HG02571 (cell line): ENCODE results near the gene FOXS1.

Experiments used
- ATAC-seq: cut with Tn5 transposase; IDR thresholded peaks from one replicate; pipeline ENCODE4 v1.9.1; 2021; ENCODE audit warnings: mild to moderate bottlenecking, moderate library complexity; ENCODE audit not compliant: unreplicated experiment

Gene FOXS1

DNA sequence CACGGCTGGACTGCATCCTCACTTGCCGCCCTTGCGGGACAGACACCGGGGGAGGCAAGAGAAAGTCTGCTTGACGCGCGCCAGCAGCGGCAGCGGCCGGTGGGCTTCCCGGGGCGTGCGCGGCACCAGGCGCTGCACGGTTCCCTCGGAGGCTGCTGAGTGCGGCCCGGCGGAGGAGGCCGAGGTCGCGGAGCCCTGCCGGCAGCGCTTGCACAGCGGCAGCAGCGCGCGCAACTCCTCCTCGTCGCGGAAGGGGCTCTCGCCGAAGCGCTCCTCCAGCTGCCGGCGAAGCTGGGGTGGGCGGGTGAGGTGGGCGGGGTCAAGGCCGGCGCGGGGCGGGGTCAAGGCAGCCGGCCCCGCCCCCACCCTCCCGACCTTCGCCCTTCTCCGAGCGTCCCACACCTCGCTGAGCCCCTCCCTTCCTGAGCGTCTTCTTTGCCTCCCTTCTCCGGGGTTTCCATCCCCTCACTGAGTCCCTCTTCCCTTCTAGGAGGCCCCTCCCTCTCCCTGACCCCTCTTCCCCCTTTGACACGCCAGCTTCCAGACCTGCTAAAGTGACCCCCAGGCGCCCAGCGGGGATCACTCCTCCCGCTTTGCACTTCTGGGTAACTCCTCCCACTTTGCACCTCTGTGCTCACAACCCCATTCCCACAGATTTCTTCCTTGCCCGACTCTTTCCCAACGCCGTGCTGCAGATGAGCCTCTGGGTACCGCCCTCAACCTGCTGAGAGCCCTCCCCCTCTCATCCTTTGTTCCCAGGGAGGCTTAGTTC is 16.2 kb upstream of the FOXS1 start:
- no peak for ATAC-seq

DNA sequence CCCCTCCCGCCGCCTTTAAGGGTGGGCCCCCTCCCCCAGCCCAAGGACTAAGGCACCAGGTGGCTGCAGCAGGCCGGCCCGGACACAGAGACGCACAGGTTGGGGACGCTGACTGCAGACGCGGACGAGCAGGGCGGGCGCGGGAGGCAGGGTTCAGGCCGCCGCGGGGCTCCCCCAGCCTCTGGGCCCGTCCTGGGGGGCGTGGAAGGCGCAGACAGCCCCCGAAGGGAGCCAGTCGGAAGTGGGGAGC is 15.7 kb upstream of the FOXS1 start:
- ATAC-seq, result no peak

DNA sequence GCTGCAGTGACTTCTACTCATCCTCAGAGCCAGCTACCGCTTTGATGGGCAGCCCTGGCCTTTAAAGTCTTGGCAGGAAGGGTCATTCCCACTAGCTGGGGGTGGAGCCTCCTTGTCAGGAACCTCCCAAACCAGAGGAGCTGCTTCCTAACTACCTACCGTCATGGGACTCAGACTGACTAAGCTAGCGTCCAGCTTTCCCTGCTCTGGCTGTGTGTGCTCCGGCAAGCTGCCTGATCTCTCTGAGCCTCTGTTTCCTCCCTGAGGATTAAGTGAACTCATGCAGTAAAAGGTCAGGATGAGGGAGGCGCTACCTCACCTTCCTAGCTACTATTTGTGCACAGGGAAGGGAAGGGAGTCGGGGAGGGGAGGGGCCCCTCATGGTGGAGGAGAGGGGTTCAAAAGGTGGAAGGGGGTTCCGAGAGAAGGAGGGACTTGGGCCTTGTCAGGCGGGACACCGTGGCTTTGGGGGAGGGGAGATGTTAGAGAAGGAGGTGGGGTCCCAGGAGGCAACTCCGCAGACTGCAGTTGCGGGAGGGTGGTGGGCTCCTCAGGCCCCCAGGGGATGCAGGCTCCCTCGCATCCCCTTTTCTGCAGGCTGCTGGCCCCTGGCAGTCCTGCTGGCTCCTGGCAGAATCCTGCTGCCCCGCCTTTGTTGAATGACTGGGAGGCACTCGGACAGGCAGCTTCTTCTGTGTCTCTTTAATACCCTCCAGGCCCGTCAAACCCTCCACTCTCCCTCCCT is 15.2 kb upstream of the FOXS1 start:
- no peak for ATAC-seq

DNA sequence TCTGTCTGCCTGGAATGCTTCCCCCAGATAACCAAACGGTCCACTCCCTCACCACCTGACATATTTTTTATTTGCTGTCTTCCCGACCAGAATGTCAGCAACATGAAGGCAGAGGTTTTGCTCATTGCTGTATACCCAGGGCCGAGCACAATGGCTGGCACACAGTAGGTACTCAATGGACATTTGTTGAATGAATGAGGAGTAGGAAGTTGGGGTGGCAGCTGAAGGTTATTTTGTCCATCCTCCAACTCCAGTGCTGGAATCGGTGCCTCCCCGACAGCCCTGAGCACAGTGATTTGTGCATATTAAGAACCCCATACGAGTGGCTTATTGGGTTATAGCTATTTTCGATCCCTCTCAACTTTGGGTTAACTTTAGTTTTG is 14.6 kb upstream of the FOXS1 start:
- no peak for ATAC-seq

DNA sequence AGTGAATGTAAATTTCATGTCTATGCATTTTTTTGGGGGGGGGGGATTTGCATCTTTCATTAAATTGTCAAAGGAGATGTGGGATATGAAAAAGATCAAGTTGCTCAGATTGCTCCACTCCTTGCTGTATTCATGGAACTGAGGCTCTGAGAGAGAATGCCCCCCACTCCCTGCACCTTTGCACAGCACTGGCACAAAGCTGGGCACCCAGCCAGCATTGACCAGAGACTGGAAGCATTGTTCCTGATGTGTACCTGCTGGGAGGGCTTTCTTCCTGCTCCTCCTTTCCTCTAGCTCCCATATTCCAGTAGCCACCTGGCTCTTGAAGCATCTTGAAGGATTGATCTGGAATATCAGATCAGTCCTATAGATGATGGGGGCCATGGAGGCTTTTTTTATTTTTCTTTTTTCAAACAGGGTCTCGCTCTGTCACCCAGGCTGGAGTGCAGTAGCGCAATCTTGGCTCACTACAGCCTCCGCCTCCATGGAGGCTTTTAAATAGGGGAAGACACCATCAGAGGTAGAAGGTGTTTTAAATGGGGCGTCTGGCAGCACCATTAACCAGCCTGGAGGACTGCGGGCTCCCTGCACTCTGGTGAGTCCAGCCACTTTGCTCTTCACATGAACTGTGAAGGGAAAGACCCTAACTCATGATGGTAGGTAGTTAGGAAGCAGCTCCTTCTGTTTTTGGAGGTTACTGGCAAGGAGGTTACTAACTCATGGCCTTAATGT is 14.0 kb upstream of the FOXS1 start:
- no peak for ATAC-seq

DNA sequence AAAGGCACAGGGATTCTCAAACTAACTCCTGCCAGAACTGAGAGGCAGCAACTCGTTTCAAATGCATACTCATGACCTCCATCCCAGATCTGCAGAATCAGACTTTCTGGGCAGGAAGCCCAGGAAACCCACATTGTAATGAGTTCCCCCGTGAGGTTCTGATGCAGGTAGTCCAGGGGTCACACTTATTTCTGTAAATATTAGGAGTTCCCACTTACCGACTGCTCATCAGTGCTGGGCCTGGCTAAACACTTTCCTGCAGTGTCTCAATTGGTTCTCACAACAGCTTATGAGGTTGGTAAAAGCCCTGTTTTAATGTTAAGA is 13.3 kb upstream of the FOXS1 start:
- ATAC-seq, result no peak

DNA sequence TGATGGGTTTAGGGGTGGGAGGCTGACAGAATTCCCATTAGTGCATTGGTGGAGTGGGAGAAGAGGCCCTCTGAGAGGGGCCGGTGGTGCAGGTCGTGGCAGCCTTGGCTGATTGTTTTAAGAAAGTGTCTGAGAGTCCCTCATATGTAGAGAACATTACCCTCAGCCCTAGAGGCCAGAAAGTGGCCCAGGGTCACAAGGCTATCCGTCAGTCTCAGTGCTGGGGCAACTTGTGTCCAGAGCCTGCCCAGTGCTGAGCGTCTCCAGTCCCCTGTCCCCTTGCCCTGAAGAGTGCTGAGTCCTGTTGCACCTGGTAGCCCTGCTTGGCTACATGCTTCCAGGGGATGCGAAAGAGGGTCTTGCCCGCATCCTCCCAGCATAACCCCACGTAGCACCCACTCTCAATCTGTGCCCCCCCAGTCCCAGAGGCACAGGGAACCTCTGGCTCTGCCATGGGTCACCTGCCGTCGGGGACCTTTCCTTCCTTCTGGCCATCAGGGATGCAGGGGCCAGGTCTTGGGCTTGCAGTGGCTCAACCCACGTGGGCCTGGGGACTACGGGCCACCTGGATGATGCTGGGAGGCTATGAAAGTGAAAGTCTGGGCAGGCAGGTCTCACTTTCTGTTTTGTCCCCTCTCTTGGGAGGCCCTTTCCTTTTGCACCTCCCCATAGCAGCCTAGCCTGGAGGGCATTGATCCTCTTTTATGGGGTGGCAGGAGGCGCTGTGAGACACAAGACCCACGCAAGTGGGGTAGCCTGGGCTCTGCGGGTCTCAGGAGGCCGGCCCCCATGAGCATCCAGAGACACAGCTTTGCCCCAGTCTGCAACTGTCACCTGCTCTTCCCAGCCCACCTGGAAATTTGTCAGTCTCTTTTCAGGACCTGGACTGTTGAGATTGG is 12.7 kb upstream of the FOXS1 start:
- ATAC-seq, result no peak

DNA sequence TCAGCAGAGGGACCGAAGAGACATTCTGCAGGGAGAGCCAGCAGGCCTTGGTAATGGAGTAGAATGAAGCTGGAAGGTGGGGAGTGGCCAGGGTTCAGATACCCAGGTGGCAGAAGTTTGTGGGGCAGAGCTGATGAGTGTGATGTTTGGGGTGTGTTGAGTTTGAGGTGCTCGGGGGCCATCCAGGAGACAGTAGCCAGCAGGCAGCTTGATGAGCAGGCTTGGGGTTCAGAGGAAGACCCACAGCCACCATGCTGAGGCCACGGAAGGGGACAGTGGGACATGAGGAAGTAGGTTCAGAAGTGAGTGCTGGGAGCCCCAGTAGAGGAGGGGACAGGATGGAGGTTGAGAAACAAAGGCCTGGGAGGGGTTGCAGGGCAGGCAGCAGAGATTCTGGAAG is 11.1 kb upstream of the FOXS1 start:
- ATAC-seq, result no peak

DNA sequence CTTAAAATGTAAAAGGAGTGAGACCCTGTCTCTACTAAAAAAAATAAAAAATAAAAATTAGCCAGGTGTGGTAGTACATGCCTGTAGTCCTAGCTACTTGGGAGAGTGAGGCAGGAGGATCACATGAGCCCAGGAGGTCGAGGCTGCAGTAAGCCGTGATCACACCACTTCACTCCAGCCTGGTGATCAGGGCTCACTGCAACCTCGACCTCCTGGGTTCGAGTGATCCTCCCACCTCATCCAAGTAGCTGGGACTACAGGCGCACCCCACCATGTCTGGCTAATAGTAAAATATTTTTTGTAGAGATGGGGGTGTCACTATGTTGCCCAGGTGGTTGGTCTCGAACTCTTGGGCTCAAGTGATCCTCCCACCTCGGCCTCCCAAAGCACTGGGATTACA is 8.1 kb upstream of the FOXS1 start:
- ATAC-seq, result no peak

DNA sequence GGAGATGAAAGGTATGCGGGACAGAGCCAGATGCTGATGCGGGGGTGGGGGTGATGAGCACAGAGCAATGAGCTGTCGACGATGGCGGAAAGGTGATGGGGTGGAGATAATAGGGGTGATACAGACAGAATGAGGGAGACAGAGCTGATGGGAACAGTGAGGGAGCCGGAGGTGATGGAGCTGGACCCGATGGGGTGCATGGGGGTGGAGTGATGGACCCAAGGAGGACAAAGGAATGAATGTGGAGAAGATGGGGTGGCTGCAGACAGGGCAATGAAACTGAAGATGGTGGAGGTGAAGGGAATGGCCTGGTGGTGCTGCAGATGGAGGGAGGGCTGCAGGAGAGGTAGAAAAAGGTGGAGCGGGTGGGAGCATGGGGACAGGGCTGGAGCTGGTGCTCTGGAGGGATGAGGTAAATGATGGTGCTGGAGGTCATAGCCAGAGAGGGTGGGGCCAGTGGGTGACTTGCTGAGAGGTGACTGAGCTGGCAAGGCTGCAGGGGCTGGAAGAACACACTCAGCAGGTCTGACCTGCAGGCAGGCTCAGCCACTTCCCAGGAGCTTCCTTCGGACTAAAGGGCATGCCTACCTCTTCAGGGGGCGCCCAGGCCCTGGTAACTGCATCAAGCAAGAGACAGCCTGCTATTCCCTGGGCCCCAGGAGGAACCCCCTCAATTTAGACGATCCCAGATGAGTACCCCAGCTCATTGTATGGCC is 6.0 kb upstream of the FOXS1 start:
- ATAC-seq, result no peak

DNA sequence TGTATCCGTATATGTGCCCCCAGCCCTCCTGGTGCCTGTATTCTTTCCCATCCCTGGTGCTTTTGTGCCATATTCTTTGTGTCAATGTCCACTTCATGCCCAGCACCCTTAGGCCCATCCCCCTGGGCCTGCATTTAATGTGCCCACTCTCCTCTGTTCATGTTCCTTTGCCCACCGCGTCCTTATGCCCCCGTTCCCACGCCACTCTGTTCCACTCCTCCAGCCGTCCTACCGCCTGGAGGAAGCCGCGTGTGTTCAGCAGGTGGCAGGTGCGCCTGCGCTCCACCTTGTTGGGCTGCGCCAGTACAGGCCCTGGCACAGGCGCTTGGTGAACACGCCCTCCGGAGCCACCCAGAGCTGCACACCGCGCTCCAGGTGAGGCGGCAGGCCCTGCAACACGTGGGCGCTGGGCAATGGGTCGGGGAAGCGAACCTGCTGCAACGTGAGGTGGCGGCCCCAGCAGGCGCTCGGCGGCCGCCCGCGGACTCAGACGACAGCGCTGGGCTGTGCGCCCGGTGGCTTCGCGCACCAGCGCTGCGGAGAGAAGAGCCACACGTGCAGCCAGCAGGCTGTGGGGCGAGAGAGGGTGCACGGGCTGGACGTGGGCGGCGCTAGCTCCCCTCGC is 4.0 kb upstream of the FOXS1 start:
- no peak for ATAC-seq

DNA sequence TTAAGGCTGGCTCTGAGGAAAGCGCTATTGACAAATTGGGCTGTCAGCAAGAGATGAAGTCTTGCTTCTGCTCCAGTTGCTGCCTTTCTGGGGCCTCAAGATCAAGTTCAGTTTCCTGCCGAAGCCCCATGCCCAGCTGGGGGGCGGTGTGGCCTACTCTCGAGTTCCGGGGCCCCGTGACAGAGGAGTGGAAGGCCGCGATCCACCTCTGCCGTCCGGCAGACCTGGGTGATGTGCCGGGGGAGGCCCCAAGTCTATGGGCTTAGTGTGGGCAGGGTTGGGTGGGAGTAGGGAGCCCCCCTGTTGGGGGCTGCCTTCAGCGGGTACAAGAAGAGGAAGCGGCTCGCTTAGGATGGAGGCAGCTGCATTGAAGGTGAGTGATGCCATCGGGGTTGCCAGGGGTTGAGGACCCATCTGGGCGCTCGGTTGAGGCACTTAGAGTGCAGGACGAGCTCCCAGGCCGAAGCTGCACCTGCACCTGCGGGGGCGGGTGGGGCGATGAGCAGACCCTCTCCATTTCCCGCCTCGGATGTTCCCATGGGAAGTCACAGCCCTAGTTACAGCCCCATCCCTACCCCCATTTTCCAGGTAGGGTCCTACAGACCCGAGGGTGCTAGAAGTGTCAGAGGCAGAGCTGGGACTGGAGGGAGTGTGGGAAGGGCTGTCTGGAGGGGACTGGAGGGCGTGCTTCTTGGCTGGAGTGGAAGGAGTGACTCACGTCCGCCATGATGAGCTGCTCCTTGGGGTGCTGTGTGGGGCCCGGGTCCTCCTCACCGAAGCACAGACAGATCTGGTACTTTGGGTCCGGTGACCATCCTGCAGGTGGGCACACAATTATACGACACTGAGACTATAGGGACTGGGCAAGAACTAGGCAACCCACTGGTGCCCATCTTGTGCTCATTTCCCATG is 2.9 kb upstream of the FOXS1 start:
- ATAC-seq, result no peak

DNA sequence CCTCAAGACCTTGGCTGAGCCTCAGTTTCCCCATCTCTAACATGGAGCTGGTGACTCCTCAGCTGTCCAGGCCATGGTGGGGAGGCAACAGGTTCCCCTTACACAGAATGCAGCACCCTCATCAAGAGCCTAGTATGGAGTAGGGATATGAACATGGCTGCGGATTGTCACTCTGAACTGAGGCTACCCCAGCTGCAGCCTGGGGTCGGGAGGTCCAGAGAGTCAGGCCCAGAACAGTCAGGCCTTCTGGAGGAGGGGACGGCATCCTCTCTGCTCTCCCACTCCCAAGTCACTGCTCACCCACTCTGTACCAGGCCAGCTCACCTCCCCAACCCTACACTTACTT is 1.4 kb upstream of the FOXS1 start:
- ATAC-seq, result no peak

DNA sequence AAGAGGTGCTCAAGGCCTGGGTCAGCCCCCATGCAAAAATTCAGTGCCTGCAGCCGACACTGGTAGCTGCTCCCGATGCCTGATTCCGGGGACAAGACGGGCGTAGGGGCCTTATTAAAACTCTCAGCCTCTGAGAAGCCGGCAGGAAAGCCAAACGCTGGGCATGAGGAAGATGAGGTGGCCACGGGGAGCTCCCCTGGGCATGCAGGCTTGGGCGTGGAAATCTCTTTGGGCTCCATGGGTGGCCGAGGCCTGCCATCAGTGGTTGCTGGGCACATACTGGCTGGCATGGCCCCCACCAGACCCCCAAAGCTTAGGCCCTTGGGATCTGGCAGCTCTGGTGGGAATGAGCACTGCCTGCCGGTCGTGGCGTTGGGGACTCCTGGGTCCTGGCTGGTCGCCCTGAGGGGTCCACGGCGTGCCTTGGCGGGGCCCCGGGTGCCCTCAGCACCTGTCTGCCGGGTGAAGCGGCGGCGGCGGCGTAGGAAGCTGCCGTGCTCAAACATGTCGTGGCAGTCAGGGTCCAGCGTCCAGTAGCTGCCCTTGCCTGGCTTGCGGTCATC is 586 bp downstream of the FOXS1 start:
- ATAC-seq, result no peak

DNA sequence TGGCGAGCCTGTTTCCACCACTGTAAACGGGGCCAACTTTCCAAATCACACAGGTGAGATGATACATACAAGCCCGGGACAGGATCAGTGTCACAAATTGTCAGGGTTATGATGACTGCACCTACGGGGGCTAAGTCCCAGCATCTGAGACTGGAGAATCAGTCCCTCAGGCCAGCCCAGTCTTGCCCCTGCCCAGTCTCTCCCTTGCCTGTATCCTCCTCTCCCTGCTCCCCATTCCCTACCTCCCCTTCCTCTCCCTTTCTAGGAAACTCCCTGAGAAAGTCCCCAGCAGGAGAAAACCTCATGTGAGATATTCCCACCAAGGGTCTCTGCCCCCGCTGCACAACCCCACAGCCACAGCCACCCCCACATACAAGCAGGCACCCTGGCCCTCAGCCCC is 1.5 kb downstream of the FOXS1 start:
- no peak for ATAC-seq

DNA sequence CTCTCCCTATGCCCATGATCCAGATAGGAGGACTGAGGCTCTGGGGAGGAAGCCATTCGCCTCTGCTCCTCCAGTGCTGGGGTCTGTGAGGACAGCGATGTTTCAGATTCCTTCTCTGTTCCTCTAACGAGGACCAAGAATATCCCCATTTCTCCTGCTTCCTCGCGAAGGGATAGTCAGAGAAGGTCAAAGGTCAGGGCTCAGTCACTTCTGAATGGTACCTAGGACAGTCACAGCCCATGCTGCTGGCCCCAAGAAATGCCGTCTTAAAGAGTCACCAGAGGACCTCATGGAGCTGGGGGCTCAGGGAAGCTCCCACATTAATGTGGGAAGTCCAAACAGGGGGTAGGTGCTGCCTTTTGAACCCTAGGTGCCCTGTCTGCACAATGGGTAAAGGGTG is 2.1 kb downstream of the FOXS1 start:
- no peak for ATAC-seq

DNA sequence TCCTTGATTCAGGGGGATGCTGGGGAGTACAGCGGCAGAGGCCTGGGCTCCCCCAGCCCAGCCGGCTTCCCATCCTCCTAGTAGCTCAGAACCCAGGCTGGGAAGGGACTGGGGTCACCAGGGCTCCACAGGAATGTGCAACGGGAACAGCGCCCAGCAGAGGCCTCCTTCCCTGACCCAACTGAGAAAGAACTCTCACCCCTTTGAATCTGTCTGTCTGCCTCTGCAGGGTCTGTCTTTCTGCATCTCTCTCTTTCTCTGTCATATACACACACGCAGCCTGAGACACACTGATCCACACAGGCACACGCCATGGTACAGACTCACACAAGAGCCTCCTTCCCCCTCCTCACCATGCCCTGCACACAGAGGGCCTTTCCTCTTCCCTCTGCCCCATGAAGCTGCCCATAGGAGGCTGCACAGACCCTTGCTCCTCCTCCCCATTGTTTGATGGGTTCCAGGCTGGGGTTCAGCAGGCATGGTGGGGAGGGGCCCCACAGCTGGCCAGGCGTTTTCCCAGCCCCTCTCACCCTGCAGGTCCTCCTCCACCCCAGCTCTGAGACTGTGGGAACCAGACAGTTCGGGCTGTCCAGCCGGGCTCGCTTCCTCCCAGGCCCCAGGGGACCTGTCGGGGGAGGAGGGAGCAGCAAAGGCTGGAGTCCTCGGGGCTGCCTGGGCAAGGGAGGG is 2.8 kb downstream of the FOXS1 start:
- ATAC-seq, result no peak

DNA sequence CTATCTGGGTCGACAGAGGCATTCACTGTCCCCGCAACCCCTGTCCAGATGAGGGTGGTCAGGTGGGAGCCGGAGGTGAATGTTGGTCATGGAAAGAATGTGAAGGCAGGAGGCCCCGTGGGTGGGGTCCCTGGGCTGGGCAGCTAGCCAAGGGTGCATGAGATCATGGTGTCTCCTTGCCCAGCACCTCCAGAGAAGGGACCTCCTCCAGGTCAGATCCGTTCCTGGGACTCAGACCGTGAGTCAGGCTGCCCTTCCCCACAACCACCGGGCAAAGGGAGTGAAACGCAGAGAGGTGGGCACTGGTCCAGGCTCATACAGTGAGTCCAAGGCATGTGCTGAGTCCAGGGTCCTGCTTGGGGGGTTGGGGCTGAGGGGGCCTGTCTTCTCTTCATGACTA is 3.5 kb downstream of the FOXS1 start:
- no peak for ATAC-seq
